ENCODE measurements around the gene NKX1-1.

Gene NKX1-1

GRCh38 chr4:1379351-1379781, 26.9 kb downstream of the NKX1-1 start:
- no peak for TF ChIP-seq CTCF (IDR thresholded peaks at IDR 0.05)

GRCh38 chr4:1378559-1379231, 27.5 kb downstream of the NKX1-1 start:
- no peak overlapping the region for H3K4me2 ChIP-seq (ENCODE audit: low read length)
- H3K4me3 ChIP-seq (ENCODE audit: low read depth, low read length), result no peak overlapping the region
- no peaks in the 10 kb centered on the region for H3K36me3 ChIP-seq (ENCODE audit: control insufficient read depth, insufficient read depth, low read length)
- H3K27ac ChIP-seq, result no peak overlapping the region
- H3K9me3 ChIP-seq (ENCODE audit: control insufficient read depth, low read length), result no peaks in the 10 kb centered on the region
- no peaks in the 10 kb centered on the region for H3K79me2 ChIP-seq
- H3K27me3 ChIP-seq (ENCODE audit: control insufficient read depth, insufficient read depth, low read length), result no peaks in the 10 kb centered on the region
- H3K9ac ChIP-seq, result no peak overlapping the region
- H3K4me1 ChIP-seq, result no peaks in the 10 kb centered on the region
- no peak overlapping the region for H2AFZ ChIP-seq
- TF ChIP-seq CTCF (IDR thresholded peaks at IDR 0.05), result no peak

More at GRCh38 chr4:1379351-1379781, 26.9 kb downstream of the NKX1-1 start:
- Histone ChIP-seq H3K27me3 (ENCODE audit: control insufficient read depth, insufficient read depth, low read length) (no peaks in the 10 kb centered on the region), H3K36me3 (ENCODE audit: control insufficient read depth, insufficient read depth, low read length) (no peaks in the 10 kb centered on the region), H2AFZ (no peak overlapping the region), H3K9ac (no peak overlapping the region), H3K4me2 (ENCODE audit: low read length) (no peak overlapping the region), H3K27ac (no peak overlapping the region), H3K79me2 (no peaks in the 10 kb centered on the region), H3K9me3 (ENCODE audit: control insufficient read depth, low read length) (no peaks in the 10 kb centered on the region), H3K4me3 (ENCODE audit: low read depth, low read length) (no peak overlapping the region), H3K4me1 (no peaks in the 10 kb centered on the region)

GRCh38 chr4:1377606-1378261, 28.5 kb downstream of the NKX1-1 start:
- no peak overlapping the region for H2AFZ ChIP-seq
- H3K9ac ChIP-seq, result no peak overlapping the region
- no peak for TF ChIP-seq CTCF (IDR thresholded peaks at IDR 0.05)
- H3K27ac ChIP-seq, result no peak overlapping the region
- no peak overlapping the region for H3K4me2 ChIP-seq (ENCODE audit: low read length)
- no peaks in the 10 kb centered on the region for H3K9me3 ChIP-seq (ENCODE audit: control insufficient read depth, low read length)
- H3K4me1 ChIP-seq, result no peaks in the 10 kb centered on the region
- no peaks in the 10 kb centered on the region for H3K27me3 ChIP-seq (ENCODE audit: control insufficient read depth, insufficient read depth, low read length)
- no peaks in the 10 kb centered on the region for H3K79me2 ChIP-seq
- no peak overlapping the region for H3K4me3 ChIP-seq (ENCODE audit: low read depth, low read length)
- H3K36me3 ChIP-seq (ENCODE audit: control insufficient read depth, insufficient read depth, low read length), result no peaks in the 10 kb centered on the region

- no peak for TF ChIP-seq CTCF (IDR thresholded peaks at IDR 0.05)
- no peaks in the 10 kb centered on the region for H3K9me3 ChIP-seq (ENCODE audit: control insufficient read depth, low read length)
- no peak overlapping the region for H3K27ac ChIP-seq
- no peaks in the 10 kb centered on the region for H3K36me3 ChIP-seq (ENCODE audit: control insufficient read depth, insufficient read depth, low read length)
- no peak overlapping the region for H3K4me3 ChIP-seq (ENCODE audit: low read depth, low read length)
- H3K27me3 ChIP-seq (ENCODE audit: control insufficient read depth, insufficient read depth, low read length), result no peaks in the 10 kb centered on the region
- H3K79me2 ChIP-seq, result no peaks in the 10 kb centered on the region
- H3K4me1 ChIP-seq, result no peaks in the 10 kb centered on the region
- no peak overlapping the region for H2AFZ ChIP-seq
- H3K4me2 ChIP-seq (ENCODE audit: low read length), result no peak overlapping the region
- no peak overlapping the region for H3K9ac ChIP-seq
Measured at GRCh38 chr4:1376841-1377605, 29.2 kb downstream of the NKX1-1 start.

All from parathyroid adenoma (tissue), 2 donors.